ENCODE results near the gene TSPAN18. TPM values are rescaled to one million over a fixed set of nuclear protein-coding genes. Genes with fewer than 3 reads are reported as not detected.

Gene TSPAN18
- total and polyA plus RNA-seq, 10 of the 15 experiments (the other 5 are each of a cell fraction or from before 2014, with no cell fraction given): 0.02 to 0.77 (median 0.13) TPM; not detected in 1

DNA sequence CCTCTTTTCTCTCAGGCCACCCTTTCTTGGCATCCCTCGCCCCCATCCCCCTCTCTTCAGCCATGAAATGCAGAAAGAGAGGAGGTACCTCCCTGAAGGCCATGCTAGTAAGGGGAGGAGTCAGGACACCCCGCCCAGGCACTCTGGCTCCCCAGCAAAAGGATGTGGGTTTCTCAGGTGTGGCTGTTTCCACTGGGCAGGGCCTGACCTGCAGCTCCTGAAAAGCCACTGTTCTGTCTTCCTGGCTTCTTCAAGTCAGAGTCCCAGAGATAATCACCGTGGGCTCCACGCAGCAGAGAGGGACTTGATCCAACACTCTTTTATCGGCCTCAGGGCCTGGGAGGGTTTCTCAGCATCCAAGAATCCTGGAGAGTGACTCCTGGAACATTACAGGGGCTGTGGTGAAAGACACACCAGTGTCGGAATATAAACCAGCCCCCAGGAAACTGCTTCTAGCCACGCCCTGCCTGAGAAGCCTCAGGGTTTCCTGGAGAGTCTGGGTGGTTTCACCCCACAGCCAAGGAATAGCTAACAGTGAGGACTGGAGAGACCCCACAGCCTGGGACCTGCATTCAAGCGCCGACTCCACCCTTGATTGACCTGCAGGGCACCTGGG lies 45.7 kb upstream of the TSPAN18 start:
- WGBS (ENCODE audit: insufficient coverage, insufficient replicate concordance, low lambda C conversion rate, missing lambda C conversion rate): 6% methylated on average over 9 of the region's 9 CpGs
- ChIA-PET RAD21 (ENCODE audit: unreplicated experiment) (no interaction called here), SMC1A (ENCODE audit: uncharacterized antibody, unreplicated experiment) (interaction anchor here (1.0 kb wide), 1 partner anchor 8 kb away, joined by 3 read pairs; no protein-coding TSS in a partner anchor), CTCF (no interaction called here), POLR2A (no interaction called here)
- TF ChIP-seq CREB1 (IDR thresholded peaks at IDR 0.05; ENCODE audit: low read depth): no peak
- TF ChIP-seq ASH2L (IDR thresholded peaks at IDR 0.05; ENCODE audit: borderline replicate concordance, low read depth): no peak
- TF ChIP-seq SMARCA5 (IDR thresholded peaks at IDR 0.05): no peak
- TF ChIP-seq SUPT20H (IDR thresholded peaks at IDR 0.05; ENCODE audit: borderline replicate concordance, control insufficient read depth, low read depth, low read length): no peak
- TF ChIP-seq ETV6 (conservative IDR thresholded peaks at IDR 0.05 in 1 of 2, IDR thresholded peaks at IDR 0.05 in 1 of 2; ENCODE audit: borderline replicate concordance in 1 of 2, low read depth in 1 of 2): no peak
- TF ChIP-seq KLF5 (IDR thresholded peaks at IDR 0.05; ENCODE audit: partially characterized antibody): no peak
- TF ChIP-seq, protein P1, sequence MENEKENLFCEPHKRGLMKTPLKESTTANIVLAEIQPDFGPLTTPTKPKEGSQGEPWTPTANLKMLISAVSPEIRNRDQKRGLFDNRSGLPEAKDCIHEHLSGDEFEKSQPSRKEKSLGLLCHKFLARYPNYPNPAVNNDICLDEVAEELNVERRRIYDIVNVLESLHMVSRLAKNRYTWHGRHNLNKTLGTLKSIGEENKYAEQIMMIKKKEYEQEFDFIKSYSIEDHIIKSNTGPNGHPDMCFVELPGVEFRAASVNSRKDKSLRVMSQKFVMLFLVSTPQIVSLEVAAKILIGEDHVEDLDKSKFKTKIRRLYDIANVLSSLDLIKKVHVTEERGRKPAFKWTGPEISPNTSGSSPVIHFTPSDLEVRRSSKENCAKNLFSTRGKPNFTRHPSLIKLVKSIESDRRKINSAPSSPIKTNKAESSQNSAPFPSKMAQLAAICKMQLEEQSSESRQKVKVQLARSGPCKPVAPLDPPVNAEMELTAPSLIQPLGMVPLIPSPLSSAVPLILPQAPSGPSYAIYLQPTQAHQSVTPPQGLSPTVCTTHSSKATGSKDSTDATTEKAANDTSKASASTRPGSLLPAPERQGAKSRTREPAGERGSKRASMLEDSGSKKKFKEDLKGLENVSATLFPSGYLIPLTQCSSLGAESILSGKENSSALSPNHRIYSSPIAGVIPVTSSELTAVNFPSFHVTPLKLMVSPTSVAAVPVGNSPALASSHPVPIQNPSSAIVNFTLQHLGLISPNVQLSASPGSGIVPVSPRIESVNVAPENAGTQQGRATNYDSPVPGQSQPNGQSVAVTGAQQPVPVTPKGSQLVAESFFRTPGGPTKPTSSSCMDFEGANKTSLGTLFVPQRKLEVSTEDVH (IDR thresholded peaks at IDR 0.05; ENCODE audit: low read depth, partially characterized antibody): no peak
- TF ChIP-seq TCF3 (IDR thresholded peaks at IDR 0.05; ENCODE audit: borderline replicate concordance, insufficient read depth, low read depth, low read length): no peak
- no peak for TF ChIP-seq BRCA1 (IDR thresholded peaks at IDR 0.05; ENCODE audit: low read depth, low read length)
- no peak for TF ChIP-seq RFX5 (IDR thresholded peaks at IDR 0.05; ENCODE audit: low read depth, low read length)
- no peak for TF ChIP-seq ZNF207 (IDR thresholded peaks at IDR 0.05; ENCODE audit: borderline replicate concordance)
- no peak for TF ChIP-seq ATF7 (IDR thresholded peaks at IDR 0.05; ENCODE audit: low read depth)
- TF ChIP-seq EP300 (IDR thresholded peaks at IDR 0.05; ENCODE audit: borderline replicate concordance in 1 of 2, control insufficient read depth in 1 of 2, low read depth in 2 of 2, low read length in 2 of 2): no peak
- TF ChIP-seq HDAC6 (IDR thresholded peaks at IDR 0.05; ENCODE audit: unreplicated experiment): no peak
- TF ChIP-seq KDM1A (IDR thresholded peaks at IDR 0.05; ENCODE audit: borderline replicate concordance): no peak
- TF ChIP-seq ZBED1 (IDR thresholded peaks at IDR 0.05; ENCODE audit: borderline replicate concordance): no peak
- TF ChIP-seq SIX5 (IDR thresholded peaks at IDR 0.05; ENCODE audit: low read depth, low read length, severe bottlenecking): no peak
- no peak for TF ChIP-seq ZZZ3 (IDR thresholded peaks at IDR 0.05; ENCODE audit: control insufficient read depth, insufficient read length, low read depth)
- TF ChIP-seq NR2C2 (IDR thresholded peaks at IDR 0.05; ENCODE audit: borderline replicate concordance, control insufficient read depth, insufficient read length, low read depth): no peak
- H3K36me3 ChIP-seq (ENCODE audit: control insufficient read depth in 2 of 2, insufficient read depth in 2 of 2, low read length in 1 of 2): no peaks in the 10 kb centered on the region
- H3K4me2 ChIP-seq (ENCODE audit: control insufficient read depth, insufficient read depth): no peak overlapping the region
- no peaks in the 10 kb centered on the region for H3K9me3 ChIP-seq (replicated peaks; ENCODE audit: control insufficient read depth, insufficient read depth, low read length)
- 0 out of 2 replicates have a peak, but pooled peaks cover 3% of the 10 kb centered on the region for H3K4me1 ChIP-seq (ENCODE audit: control insufficient read depth, insufficient read depth, low read length)
- H3K27me3 ChIP-seq (replicated peaks in 1 of 2; ENCODE audit: control insufficient read depth in 2 of 2, insufficient read depth in 2 of 2, low read length in 1 of 2): no peaks in the 10 kb centered on the region
- no peak overlapping the region for H3K9ac ChIP-seq (ENCODE audit: control insufficient read depth, insufficient read depth, low read length)
- no peaks in the 10 kb centered on the region for H4K20me1 ChIP-seq (ENCODE audit: control insufficient read depth, insufficient read depth)
- H3K27ac ChIP-seq (ENCODE audit: control insufficient read depth, insufficient read depth): no peak overlapping the region
- DNase-seq (ENCODE audit: low read depth, low spot score) (no peak), ATAC-seq (no peak), FAIRE-seq (no peak)
- no peak overlapping the region for H2AFZ ChIP-seq (ENCODE audit: control insufficient read depth, low read depth, low read length)
- intact Hi-C loops (cut with micrococcal nuclease; ENCODE audit: unreplicated experiment) (no loop called here), in situ Hi-C loops (cut with MboI) (no loop called here)
- no TSS peak for BruUV-seq (replicated peaks)
- no peak overlapping the region for H3K4me3 ChIP-seq
- H3K79me2 ChIP-seq (ENCODE audit: control insufficient read depth, insufficient read depth, low read length): no peaks in the 10 kb centered on the region
